ENCODE measurements around the gene GNPAT.

DNA sequence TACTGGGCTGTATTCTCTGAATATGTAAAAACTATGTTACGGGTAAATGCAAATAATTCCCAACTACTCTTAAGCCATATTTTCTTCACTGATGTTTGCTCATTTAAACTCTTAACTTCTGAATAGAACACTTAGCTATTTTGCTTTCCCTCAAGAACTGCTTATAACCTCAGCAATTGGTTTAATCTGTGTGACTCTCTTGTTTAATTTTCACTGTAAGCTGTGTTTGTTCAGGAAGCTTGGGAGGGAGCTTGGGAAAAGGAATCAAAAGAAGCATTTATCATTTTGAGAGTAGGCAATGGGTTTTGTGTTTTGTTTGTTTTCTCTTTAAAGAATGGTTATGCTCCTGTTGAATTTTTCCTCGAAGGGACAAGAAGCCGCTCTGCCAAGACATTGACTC, 24.4 kb downstream of the GNPAT start:
- no peak for TF ChIP-seq POLR2A (IDR thresholded peaks at IDR 0.05)
- TF ChIP-seq, protein P1, sequence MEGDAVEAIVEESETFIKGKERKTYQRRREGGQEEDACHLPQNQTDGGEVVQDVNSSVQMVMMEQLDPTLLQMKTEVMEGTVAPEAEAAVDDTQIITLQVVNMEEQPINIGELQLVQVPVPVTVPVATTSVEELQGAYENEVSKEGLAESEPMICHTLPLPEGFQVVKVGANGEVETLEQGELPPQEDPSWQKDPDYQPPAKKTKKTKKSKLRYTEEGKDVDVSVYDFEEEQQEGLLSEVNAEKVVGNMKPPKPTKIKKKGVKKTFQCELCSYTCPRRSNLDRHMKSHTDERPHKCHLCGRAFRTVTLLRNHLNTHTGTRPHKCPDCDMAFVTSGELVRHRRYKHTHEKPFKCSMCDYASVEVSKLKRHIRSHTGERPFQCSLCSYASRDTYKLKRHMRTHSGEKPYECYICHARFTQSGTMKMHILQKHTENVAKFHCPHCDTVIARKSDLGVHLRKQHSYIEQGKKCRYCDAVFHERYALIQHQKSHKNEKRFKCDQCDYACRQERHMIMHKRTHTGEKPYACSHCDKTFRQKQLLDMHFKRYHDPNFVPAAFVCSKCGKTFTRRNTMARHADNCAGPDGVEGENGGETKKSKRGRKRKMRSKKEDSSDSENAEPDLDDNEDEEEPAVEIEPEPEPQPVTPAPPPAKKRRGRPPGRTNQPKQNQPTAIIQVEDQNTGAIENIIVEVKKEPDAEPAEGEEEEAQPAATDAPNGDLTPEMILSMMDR (IDR thresholded peaks at IDR 0.05), result no peak

Measured in breast epithelium (tissue), 3 donors.